NCI-H2107 (cell line): ENCODE results near the gene ANKRD11.

Experiments
- DNase-seq: peaks from one replicate; lab custom pipeline; 2025; lab: John Stamatoyannopoulos, UW

Gene ANKRD11

DNA sequence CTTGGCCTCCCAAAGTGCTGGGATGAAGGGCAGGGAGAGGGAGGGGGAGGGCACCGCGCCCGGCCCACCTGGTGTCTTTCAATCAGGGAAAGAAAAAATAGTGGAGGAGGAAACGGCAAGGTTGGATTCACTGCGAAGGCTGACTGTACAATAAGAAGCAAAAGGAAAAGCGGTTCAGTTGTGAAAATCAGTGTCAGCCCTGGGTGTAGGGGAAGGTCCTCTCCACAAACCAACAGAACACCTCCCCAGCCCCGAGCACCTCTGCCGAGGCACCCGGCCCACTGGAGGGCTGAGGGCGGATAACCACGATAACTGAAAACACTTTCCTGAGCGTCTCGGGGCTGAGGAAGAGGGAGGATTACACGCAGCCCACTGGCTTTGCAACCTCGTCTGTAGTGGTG, 16.4 kb upstream of the ANKRD11 start:
- no peak for DNase-seq

DNA sequence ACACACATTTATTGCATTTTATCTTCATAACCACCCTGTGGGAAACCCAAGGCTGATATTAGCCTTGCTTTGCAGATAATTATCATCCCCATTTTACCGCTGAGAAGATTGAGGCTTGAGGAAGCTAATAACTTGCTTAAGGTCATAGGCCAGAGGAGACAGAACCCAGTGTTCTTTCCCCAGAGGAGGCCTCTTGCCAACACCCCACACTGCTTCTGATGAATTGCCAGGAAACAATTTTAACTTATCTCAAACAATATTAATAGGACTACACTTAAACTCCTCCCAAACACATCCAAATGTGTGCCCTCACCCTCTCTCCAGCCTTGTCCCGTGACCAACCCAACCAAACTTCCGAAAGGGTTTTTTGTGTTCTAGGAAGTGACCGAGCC, 15.7 kb upstream of the ANKRD11 start:
- no peak for DNase-seq

- no peak for DNase-seq
Observed at GRCh38 chr16:89505204-89506112, 15.1 kb upstream of the ANKRD11 start.

DNA sequence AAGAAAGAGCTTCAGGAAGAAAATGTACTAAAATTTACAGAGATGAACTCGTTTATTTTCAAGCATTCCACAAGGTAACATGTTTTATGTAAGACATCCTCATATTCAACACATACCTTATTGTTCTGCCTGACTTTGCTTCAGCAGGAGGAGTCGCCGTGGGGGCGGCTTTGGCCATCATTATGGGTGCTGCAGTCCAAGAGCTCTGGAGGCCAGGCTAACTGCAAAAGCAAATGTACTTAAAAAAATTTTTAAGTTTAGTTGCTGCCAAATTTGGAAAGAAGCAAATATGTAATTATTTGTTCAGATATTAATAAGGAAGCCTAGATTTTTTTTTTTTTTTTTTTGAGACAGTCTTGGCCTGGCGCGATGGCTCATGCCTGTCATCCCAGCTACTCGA, 13.7 kb upstream of the ANKRD11 start:
- DNase-seq: no peak

GRCh38 chr16:89502081-89502843, 11.9 kb upstream of the ANKRD11 start:
- no peak for DNase-seq

- no peak for DNase-seq
Observed at GRCh38 chr16:89499767-89500166, 9.4 kb upstream of the ANKRD11 start.

DNA sequence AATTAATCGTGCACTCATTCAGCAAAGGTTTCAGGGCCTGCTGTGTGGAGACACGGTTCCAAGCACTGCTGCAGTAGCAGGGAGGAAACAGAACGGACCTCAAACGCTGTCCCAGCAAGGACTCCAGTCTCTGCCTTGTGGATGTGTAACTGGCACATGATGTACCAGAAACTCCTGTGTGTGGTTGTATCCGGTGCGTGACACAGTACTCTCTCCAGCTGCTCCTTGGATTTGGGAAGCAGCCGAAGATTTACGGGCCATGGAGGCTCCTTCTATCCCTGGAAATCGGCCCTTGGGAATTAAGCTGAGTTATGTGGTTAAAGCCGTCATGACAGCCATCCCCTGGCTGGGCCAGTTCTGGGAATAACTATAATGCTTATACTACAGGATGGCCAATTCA, 8.5 kb upstream of the ANKRD11 start:
- no peak for DNase-seq

GRCh38 chr16:89495121-89495520, 4.8 kb upstream of the ANKRD11 start:
- DNase-seq: no peak

DNA sequence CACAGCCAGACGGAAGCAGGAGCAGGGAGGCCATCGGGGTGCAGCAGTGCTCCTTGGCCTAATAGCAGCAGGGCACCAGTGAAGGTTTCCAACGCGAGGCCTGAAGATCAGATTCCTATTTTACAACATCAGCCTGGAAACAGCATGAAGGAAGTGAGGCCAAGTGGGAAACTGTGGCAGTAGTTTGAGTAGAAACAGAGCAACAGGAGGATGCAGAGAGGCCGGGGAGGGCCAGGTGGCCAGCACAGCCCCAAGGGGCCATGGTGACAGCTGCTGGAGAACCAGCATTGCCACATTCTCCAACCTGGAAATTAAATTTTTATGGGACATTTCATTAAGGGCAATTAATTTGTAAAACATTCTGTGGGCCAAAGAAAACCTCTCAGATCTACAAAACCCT, 3.4 kb upstream of the ANKRD11 start:
- no peak for DNase-seq

DNA sequence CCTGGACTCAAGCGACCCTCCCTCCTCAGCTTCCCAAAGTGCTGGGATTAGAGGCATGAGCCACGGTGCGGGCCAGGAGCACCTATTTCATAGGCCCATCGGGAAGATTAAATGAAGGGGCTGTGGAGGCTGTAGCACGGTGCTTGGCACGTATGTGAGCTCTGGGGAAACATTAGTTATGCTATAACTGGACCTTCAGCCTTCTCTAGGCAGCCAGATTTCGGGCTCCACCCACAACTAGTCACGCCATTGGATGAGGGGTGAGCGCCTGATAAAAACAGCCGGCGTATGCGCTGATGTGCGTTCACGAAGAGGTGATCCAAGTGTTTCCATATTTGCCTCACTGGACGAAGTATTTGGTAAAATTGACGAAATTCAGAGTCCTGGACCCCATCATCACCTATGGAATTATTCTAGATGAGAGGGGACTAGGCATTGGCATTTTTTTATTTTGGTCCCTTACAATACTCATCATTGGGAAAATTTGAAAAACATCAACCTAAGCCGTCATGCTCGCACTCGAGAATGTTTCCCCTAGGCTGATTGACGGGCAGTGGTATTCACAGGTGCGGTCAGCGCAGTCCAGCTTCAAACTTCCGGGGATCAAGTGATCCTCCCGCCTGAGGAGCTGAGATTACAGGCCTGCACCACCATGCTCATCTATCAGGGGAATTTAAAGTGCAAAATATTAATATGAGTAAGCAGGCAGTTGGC, 1.8 kb upstream of the ANKRD11 start:
- no peak for DNase-seq

DNA sequence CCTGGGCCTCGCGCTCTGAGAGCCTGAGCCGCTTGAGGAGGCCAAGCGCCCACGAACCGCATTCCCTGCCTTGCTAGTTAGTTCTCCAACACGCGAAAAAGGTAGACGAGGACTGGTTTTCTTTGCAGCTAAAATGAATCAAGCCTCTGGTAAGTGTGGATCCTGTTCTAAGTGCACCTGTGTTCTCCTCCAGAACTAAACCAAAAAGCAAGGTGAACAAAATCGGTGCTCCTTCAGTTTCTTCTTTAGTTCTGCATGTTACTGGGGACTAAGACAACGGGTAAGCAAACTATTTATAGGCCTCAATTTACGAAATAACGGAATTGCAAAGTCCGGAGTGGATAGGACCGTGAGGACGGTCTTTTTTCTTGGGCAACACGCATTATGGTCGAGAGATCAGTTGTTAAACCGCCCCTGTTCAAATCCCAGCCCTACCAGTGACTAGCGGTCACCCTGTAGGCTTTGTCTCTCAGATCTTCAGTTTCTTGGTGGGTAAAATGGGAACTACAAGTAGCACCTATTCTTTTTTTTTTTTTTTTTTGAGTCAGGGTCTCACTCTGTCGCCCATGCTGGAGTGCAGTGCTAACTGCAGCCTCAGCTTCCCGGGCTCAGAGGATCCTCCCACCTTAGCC, 993 bp upstream of the ANKRD11 start:
- no peak for DNase-seq

- DNase-seq: no peak
Observed at GRCh38 chr16:89489898-89490438, 393 bp downstream of the ANKRD11 start.

GRCh38 chr16:89489040-89489897, 1.1 kb downstream of the ANKRD11 start:
- DNase-seq: no peak

- DNase-seq: no peak
Observed at GRCh38 chr16:89485701-89486246, 4.6 kb downstream of the ANKRD11 start.

- DNase-seq: no peak
Observed at GRCh38 chr16:89484923-89485679, 5.3 kb downstream of the ANKRD11 start.

DNA sequence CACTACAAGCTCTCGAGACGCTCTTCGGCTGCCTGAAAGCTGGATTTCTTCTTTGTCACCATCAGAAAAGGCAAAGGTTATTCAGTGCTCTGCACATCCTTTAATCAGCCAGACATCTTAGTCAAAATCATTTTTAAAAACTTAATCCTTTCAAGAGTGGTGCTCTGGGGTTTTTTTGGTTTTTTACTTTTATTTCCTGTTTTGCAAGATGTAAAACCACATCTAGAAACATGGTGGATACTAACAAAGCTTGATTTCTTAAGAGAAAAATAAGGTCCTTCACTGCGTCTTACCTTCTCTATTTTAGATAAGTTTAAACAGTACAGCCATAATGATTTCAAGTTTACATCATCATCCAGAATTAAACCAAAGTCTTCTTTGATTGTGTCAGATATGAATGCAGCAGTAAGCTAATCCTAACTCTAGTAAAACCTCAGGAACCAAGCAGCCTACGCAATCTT, 6.3 kb downstream of the ANKRD11 start:
- no peak for DNase-seq

DNA sequence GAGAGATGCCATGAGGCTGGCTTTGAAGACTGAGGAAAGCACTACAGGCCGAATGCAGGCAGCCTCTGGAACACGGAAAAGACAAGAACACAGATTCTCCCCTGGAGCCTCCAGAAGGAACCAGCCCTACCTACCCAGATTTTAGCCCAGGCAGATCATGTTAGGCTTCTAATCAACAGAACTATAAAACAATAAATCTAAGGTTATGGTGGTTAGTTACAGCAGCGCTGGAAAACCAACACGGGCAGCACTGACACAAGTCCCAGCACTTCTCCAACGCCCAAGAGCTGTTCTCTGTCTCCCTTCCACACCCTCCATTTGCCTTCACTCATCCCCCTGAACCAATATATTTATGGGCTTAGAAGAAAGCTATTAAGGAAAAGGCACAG, 7.5 kb downstream of the ANKRD11 start:
- no peak for DNase-seq

DNA sequence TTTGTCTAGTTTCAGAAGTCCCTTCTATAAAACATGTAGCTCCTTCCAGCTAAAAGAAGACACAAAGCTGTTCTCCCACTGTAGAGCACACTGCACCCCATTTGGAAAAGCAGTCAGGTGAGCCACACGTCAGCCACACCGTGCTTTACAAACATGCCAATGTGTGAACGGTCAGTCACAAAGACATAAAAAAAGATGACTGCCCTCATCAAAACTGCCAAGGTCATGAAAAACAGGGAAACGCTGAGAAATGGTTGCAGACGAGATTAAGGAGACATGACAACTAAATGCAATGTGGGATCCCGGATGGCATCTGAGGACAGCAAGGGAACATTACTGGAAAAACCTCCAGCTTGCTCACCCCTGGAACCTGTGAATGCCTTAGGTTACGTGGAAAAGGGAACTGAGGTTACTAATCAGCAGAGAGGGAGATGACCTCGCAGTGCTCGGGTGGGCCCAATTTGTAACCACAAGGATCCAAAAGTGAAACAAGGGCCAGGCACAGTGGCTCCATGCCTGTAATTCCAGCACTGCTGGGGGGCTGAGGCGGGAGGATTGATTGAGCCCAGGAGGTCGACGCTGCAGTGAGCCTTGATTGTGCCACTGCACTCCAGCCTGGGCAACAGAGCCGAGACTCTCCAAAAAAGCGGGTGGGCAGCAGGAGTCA, 8.1 kb downstream of the ANKRD11 start:
- no peak for DNase-seq

- no peak for DNase-seq
Observed at GRCh38 chr16:89481356-89481955, 8.9 kb downstream of the ANKRD11 start.
